ENCODE data around the gene GPR33. TPM values are rescaled to one million over a fixed set of nuclear protein-coding genes. Genes with fewer than 3 reads are reported as not detected.

GPR33 gene
- total RNA-seq, 1 experiment from 2014 or later: not detected

- Mint-ChIP-seq H3K27ac (no peak overlapping the region), H3K9me3 (peaks cover 6 to 9% of the 10 kb centered on the region in 2 experiments; a peak in 4 of 5 replicates), H3K4me3 (no peak overlapping the region), H3K4me1 (no peaks in the 10 kb centered on the region), H3K27me3 (ENCODE audit: low read depth) (no peaks in the 10 kb centered on the region; the same call in 1 of the 2 replicates), H3K36me3 (ENCODE audit: insufficient read depth in 1 of 3, low read depth in 3 of 3) (peaks cover 0 to 5% (median 0%) of the 10 kb centered on the region in 3 experiments; a peak in 2 of 7 replicates)
- Histone ChIP-seq H2BK15ac (ENCODE audit: low read depth, low read length) (no peak overlapping the region), H4K91ac (ENCODE audit: insufficient read length, low read depth, low read length) (no peak overlapping the region), H4K8ac (replicated peaks; ENCODE audit: insufficient read length, low read depth, low read length) (no peak overlapping the region), H3K27me3 (ENCODE audit: insufficient read depth, low read length) (no peaks in the 10 kb centered on the region), H3K79me2 (ENCODE audit: insufficient read depth, low read length) (no peaks in the 10 kb centered on the region), H3K4me2 (ENCODE audit: insufficient read depth, insufficient read length, low read length) (no peak overlapping the region), H4K20me1 (ENCODE audit: control insufficient read depth, insufficient read depth, insufficient read length) (no peaks in the 10 kb centered on the region), H3K27ac (ENCODE audit: insufficient read length, low read depth, low read length) (no peak overlapping the region), H3K18ac (ENCODE audit: insufficient read length, low read depth, low read length) (no peak overlapping the region), H2BK12ac (ENCODE audit: insufficient read length, low read depth, low read length) (no peak overlapping the region), H2AFZ (ENCODE audit: low read length) (no peak overlapping the region), H4K5ac (ENCODE audit: insufficient read length, low read depth, low read length) (no peak overlapping the region), H3T11ph (ENCODE audit: low read length) (no peak overlapping the region), H3K23ac (ENCODE audit: insufficient read length, low read depth, low read length) (no peak overlapping the region), H3K14ac (ENCODE audit: insufficient read depth, low read length) (no peak overlapping the region), H2BK120ac (ENCODE audit: low read depth, low read length, poor library complexity, severe bottlenecking) (no peak overlapping the region), H3K4ac (ENCODE audit: low read depth, low read length) (no peak overlapping the region), H3K9me3 (ENCODE audit: control insufficient read depth, low read depth, low read length) (no peaks in the 10 kb centered on the region), H2AK5ac (ENCODE audit: insufficient read length, low read length) (no peak overlapping the region), H3K79me1 (ENCODE audit: insufficient read depth, low read depth, low read length, poor library complexity, severe bottlenecking) (no peaks in the 10 kb centered on the region), H3K9ac (ENCODE audit: extremely low read depth, insufficient read length, low read length) (no peak overlapping the region), H3K23me2 (ENCODE audit: insufficient read length, low read depth, low read length, poor library complexity, severe bottlenecking) (no peaks in the 10 kb centered on the region), H3K56ac (ENCODE audit: insufficient read length, low read depth, low read length) (no peak overlapping the region), H2BK5ac (ENCODE audit: insufficient read length, low read length) (no peak overlapping the region), H3K4me1 (ENCODE audit: insufficient read depth, low read length) (no peaks in the 10 kb centered on the region), H2BK20ac (ENCODE audit: low read depth, low read length, poor library complexity, severe bottlenecking) (no peak overlapping the region)
- DNase-seq: no peak
- TF ChIP-seq CTCF (conservative IDR thresholded peaks at IDR 0.05): no peak
Measured at GRCh38 chr14:31489691-31490090, 1.9 kb upstream of the GPR33 start.
